Activated T-cell treated with anti-CD3 and anti-CD28 coated beads, Interleukin-2, amount 50 U/mL, for 4 hours (primary cell): ENCODE measurements around the gene WDR5. TPM values are rescaled to one million over a fixed set of nuclear protein-coding genes. Genes with fewer than 3 reads are reported as not detected.

Experiments used
- ATAC-seq, 2 donors: fragments of 200-7000 bp; cut with Tn5 transposase; one replicate each; pipeline ENCODE4 v1.10.0; 2021
- DNase-seq: peaks from one replicate; pipeline ENCODE4 v3.0.0-alpha.2; 2020
- H3K27me3 Mint-ChIP-seq: one replicate; pipeline ENCODE4 v1.8.0; 2021; ENCODE audit warnings: low read depth, mixed read lengths
- H3K36me3 Mint-ChIP-seq: one replicate; pipeline ENCODE4 v1.8.0; 2022; ENCODE audit warnings: mixed read lengths; ENCODE audit not compliant: insufficient read depth
- H3K4me1 Mint-ChIP-seq: one replicate; pipeline ENCODE4 v1.8.0; 2021; ENCODE audit warnings: low read depth, mixed read lengths
- H3K4me3 Mint-ChIP-seq: one replicate; pipeline ENCODE4 v1.8.0; 2021; ENCODE audit warnings: mild to moderate bottlenecking, moderate library complexity, mixed read lengths
- H3K9me3 Mint-ChIP-seq: one replicate; pipeline ENCODE4 v1.8.0; 2021; ENCODE audit warnings: mixed read lengths
- total RNA-seq, 3 donors: library from RNA; stranded (reverse); gene quantifications; one replicate each; pipeline ENCODE4 v1.2.1, GENCODE V29; 2021

WDR5 gene
- total RNA-seq, 3 donors from 2014 or later = 67.7 to 84.6 (median 71.1) TPM

DNA sequence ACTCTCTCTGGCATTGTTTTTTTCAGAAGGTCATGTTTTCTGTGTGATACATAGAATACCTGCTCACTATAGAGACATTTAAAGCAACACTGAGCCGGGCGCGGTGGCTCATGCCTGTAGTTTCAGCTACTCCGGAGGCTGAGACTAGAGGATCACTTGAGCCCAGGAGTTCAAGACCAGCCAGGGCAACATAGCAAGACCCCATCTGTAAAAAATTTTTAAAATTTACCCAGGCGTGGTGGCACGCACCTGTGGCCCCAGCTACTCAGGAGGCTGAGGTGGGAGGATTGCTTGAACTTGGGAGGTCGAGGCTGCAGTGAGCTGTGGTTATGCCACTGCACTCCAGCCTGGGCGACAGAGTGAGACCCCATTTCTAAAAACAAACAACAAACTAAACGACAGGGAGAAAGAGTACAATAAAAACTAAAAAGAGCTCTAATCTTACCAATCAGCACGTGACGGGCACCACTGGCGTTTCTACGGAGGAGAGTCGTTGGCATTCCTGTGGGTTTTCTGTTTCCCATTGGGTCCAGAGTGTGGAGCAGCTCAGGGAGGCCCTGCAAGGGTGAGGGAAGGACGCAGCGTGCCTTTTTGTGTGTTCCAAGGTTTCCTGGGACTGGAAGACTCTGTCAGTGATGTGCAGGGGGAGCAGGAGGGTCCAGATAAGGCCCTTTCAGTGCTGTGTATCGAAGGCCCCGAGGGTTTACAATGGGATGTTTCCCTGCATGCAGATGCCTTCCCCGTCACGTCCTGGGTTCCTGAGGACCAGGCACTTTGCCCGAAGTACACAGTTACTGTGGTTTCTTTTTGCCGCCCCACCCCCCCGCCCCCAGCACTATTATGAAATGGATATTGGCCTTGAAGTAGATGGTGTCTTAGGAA, 35.7 kb downstream of the WDR5 start:
- ATAC-seq (no peak), DNase-seq (no peak)
- H3K4me3 Mint-ChIP-seq = no peak overlapping the region
- H3K9me3 Mint-ChIP-seq = no peaks in the 10 kb centered on the region
- H3K36me3 Mint-ChIP-seq = no peaks in the 10 kb centered on the region
- H3K27me3 Mint-ChIP-seq = peaks cover 3% of the 10 kb centered on the region
- no peaks in the 10 kb centered on the region for H3K4me1 Mint-ChIP-seq

DNA sequence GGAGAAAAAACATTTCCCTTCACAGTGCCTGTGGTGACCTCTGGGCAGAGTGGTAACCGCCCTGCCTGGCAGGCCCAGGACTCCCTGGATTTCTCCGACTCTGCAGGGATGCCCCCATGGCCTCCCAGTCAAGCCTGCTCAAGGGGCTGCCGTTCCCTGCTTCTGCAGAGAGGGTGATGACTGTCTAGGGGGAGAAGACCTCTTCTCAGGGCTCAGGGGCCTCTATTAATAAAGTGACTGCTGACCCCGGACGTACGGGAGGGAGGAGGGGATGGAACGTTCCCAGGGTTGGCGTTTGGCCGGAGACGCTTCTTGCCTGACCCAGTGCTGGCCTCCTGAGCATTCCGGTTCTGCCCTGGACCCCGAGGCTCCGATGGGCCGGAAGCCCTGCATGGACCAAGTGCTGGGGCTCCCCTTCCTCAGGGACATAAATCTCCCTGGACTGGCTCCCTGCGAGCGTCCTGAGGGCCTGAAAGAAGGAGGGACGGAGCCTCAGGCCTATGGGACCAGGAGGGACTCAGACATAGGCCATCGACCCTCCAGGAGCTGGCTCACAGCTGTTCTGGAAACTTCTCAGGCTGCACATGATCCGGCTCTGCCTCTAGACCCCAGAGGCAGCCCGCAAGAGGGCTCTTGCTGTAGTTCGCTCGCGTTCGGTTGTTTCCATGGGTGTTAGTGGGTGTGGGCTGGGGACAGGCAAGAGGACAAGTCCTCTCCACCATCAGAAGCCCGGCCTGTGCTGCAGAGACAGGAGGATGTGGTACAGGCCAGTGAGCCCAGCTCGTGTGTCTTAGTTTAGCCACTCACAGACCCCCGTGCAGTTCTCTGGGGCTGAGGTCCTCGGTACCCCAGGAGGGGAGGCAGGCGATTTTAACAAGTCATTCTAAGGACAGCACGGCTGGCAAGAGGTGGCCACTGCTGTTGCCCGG, 36.6 kb downstream of the WDR5 start:
- peaks cover 3% of the 10 kb centered on the region for H3K27me3 Mint-ChIP-seq
- no peak for DNase-seq
- no peaks in the 10 kb centered on the region for H3K9me3 Mint-ChIP-seq
- H3K4me1 Mint-ChIP-seq = no peaks in the 10 kb centered on the region
- H3K4me3 Mint-ChIP-seq = no peak overlapping the region
- no peak for ATAC-seq
- H3K36me3 Mint-ChIP-seq = no peaks in the 10 kb centered on the region

- Mint-ChIP-seq H3K36me3 (no peaks in the 10 kb centered on the region), H3K4me3 (no peak overlapping the region), H3K9me3 (no peaks in the 10 kb centered on the region), H3K27me3 (peaks cover 3% of the 10 kb centered on the region), H3K4me1 (no peaks in the 10 kb centered on the region)
- DNase-seq (no peak), ATAC-seq (no peak)
Observed at GRCh38 chr9:134173127-134174072, 37.5 kb downstream of the WDR5 start.

DNA sequence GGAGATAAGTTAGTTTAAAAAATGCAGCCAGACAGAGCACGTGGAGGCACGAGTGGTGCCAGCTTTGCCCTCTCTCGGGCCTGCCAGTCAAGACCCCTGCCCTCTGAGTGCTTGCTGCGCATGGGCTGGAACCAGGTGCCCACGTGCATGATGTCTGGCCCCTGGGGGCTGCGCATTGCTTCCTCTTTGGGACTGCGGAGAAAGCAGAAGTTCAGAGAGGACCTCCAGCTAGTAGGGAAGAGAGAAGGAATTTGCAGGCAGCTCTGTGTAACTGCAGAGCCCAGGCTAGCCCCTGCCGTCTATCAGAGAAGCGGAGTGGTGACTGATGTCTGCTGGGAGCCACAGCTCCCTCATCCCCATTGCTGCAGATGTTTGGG, 38.2 kb downstream of the WDR5 start:
- Mint-ChIP-seq H3K36me3 (no peaks in the 10 kb centered on the region), H3K9me3 (no peaks in the 10 kb centered on the region), H3K4me3 (no peak overlapping the region), H3K27me3 (peaks cover 3% of the 10 kb centered on the region), H3K4me1 (no peaks in the 10 kb centered on the region)
- DNase-seq = no peak
- no peak for ATAC-seq

GRCh38 chr9:134174526-134175290, 38.8 kb downstream of the WDR5 start:
- H3K9me3 Mint-ChIP-seq = no peaks in the 10 kb centered on the region
- H3K4me1 Mint-ChIP-seq = no peaks in the 10 kb centered on the region
- ATAC-seq (no peak), DNase-seq (no peak)
- H3K4me3 Mint-ChIP-seq = no peak overlapping the region
- peaks cover 3% of the 10 kb centered on the region for H3K27me3 Mint-ChIP-seq
- H3K36me3 Mint-ChIP-seq = no peaks in the 10 kb centered on the region

GRCh38 chr9:134175291-134175807, 39.5 kb downstream of the WDR5 start:
- H3K4me1 Mint-ChIP-seq = peaks cover 4% of the 10 kb centered on the region
- DNase-seq (no peak), ATAC-seq (no peak)
- no peaks in the 10 kb centered on the region for H3K9me3 Mint-ChIP-seq
- no peaks in the 10 kb centered on the region for H3K36me3 Mint-ChIP-seq
- H3K4me3 Mint-ChIP-seq = no peak overlapping the region
- H3K27me3 Mint-ChIP-seq = peaks cover 8% of the 10 kb centered on the region

DNA sequence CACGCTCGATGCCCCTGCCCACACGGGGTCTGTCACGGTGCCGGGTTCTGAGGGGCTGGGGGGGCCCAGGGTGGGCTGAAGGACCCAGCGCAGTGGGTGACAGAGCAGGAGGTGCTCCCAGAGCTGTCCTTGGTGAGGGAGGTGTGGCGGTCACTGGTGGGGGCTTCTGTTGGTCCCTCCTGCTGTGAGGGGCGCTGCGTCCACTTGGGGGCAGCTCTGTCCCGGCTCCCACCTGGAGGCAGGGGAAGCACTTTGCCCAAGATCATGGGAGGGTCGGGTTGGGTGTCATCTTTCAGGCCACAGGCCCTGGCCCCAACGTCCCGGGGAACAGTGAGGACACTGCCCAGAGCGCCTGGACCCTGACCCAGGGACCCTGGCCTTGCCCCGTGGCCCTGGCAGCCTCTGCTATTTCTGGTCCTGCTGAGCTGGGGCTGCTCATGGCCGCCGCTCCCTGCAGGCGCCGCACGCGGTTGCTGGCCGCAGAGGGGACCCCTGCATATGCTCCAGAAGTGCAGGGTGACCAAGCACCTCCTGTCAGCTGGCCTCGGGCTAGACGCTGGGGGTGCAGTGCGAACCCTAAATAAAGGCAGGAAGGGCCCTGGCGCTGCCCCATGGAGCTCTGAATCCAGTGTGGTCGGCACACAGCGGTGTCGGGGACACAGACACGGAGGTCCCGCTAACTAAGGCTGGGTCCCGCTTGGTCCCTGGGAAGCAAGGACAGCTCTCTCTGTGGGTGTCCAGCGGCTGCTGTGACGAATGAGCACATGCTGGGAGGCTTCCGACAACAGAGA, 40.1 kb downstream of the WDR5 start:
- no peak for ATAC-seq
- no peak for DNase-seq
- Mint-ChIP-seq H3K36me3 (no peaks in the 10 kb centered on the region), H3K4me3 (no peak overlapping the region), H3K4me1 (peaks cover 5% of the 10 kb centered on the region), H3K27me3 (peaks cover 11% of the 10 kb centered on the region), H3K9me3 (no peaks in the 10 kb centered on the region)

GRCh38 chr9:134176599-134176968, 40.7 kb downstream of the WDR5 start:
- Mint-ChIP-seq H3K36me3 (no peaks in the 10 kb centered on the region), H3K4me3 (no peak overlapping the region), H3K4me1 (peaks cover 8% of the 10 kb centered on the region), H3K9me3 (no peaks in the 10 kb centered on the region), H3K27me3 (peaks cover 11% of the 10 kb centered on the region)
- DNase-seq (no peak), ATAC-seq (no peak)

GRCh38 chr9:134177186-134177585, 41.3 kb downstream of the WDR5 start:
- no peak for ATAC-seq
- Mint-ChIP-seq H3K27me3 (peaks cover 11% of the 10 kb centered on the region), H3K4me1 (peaks cover 14% of the 10 kb centered on the region), H3K36me3 (no peaks in the 10 kb centered on the region), H3K9me3 (no peaks in the 10 kb centered on the region), H3K4me3 (no peak overlapping the region)
- no peak for DNase-seq

DNA sequence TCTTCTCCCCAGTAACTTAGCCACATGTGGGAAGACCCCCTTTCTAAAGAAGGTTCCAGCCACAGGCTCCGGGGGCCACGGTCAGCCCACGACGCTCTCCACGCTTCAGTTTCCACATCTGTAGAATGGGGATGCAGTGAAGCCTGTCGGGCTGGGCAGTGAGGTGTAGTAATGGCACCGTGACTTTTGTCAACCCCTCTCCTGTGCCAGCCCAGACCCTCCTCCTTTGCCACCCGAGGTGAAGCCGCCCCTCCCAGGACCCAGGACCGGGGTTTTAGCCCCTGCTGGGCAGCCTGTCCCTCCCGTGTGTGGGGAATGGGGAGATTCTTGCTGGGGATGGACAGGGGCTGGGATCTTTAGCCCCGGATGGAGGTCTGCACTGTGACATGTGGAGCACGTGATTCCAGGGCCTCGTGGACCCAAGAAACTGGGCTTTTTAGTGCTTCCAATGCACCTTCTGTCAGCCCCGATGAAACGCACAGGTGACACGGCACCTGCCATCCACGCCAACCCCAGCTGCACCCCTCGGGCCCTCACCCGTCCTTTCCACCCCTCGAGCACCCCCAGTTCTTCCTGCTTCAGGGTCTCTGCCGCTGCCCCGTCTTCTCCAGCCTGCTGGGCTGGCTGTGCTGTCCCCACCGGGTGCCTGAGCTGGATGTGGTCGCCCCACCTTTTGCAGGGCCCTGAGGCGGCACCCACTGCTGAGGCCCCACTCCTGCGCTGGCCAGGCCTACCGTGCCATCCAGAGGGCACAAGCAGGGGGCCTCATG, 41.9 kb downstream of the WDR5 start:
- Mint-ChIP-seq H3K36me3 (no peaks in the 10 kb centered on the region), H3K4me1 (peaks cover 21% of the 10 kb centered on the region)
- no peak for DNase-seq

GRCh38 chr9:134178394-134178767, 42.5 kb downstream of the WDR5 start:
- ATAC-seq = no peak
- DNase-seq = no peak

More for the DNA sequence above, 41.9 kb downstream of the WDR5 start:
- Mint-ChIP-seq H3K4me3 (no peak overlapping the region), H3K9me3 (no peaks in the 10 kb centered on the region), H3K27me3 (peaks cover 11% of the 10 kb centered on the region)
- ATAC-seq = no peak

More at GRCh38 chr9:134178394-134178767, 42.5 kb downstream of the WDR5 start:
- Mint-ChIP-seq H3K4me3 (no peak overlapping the region), H3K36me3 (no peaks in the 10 kb centered on the region), H3K27me3 (peaks cover 11% of the 10 kb centered on the region), H3K9me3 (no peaks in the 10 kb centered on the region), H3K4me1 (peaks cover 21% of the 10 kb centered on the region)
